Measurements from ENCODE around the gene SCNN1B.

Gene SCNN1B

GRCh38 chr16:23321206-23321875 lies 19.2 kb downstream of the SCNN1B start:
- no peak for DNase-seq

- no peak for DNase-seq
Measured at GRCh38 chr16:23323224-23324030, 21.3 kb downstream of the SCNN1B start.

- no peak for DNase-seq
Measured at GRCh38 chr16:23324727-23325126, 22.6 kb downstream of the SCNN1B start.

GRCh38 chr16:23327836-23328235 lies 25.7 kb downstream of the SCNN1B start:
- no peak for DNase-seq

- no peak for DNase-seq
Measured at GRCh38 chr16:23330161-23330560, 28.1 kb downstream of the SCNN1B start.

GRCh38 chr16:23330583-23331249 lies 28.6 kb downstream of the SCNN1B start:
- DNase-seq, result no peak

- no peak for DNase-seq
Measured at GRCh38 chr16:23333034-23333579, 31.0 kb downstream of the SCNN1B start.

- no peak for DNase-seq
Measured at GRCh38 chr16:23333831-23334456, 31.8 kb downstream of the SCNN1B start.

- no peak for DNase-seq
Measured at GRCh38 chr16:23334457-23334853, 32.4 kb downstream of the SCNN1B start.

GRCh38 chr16:23334950-23335349 lies 32.8 kb downstream of the SCNN1B start:
- no peak for DNase-seq

- no peak for DNase-seq
Measured at GRCh38 chr16:23337836-23338550, 35.9 kb downstream of the SCNN1B start.

- DNase-seq, result no peak
Measured at GRCh38 chr16:23339787-23340186, 37.7 kb downstream of the SCNN1B start.

GRCh38 chr16:23342083-23342640 lies 40.1 kb downstream of the SCNN1B start:
- no peak for DNase-seq

- no peak for DNase-seq
Measured at GRCh38 chr16:23343643-23344612, 41.8 kb downstream of the SCNN1B start.

- no peak for DNase-seq
Measured at GRCh38 chr16:23345237-23345636, 43.1 kb downstream of the SCNN1B start.

- DNase-seq, result no peak
Measured at GRCh38 chr16:23348579-23349469, 46.7 kb downstream of the SCNN1B start.

GRCh38 chr16:23351360-23351759 lies 49.3 kb downstream of the SCNN1B start:
- DNase-seq, result no peak

- DNase-seq, result no peak
Measured at GRCh38 chr16:23353440-23353839, 51.3 kb downstream of the SCNN1B start.

GRCh38 chr16:23354246-23354645 lies 52.1 kb downstream of the SCNN1B start:
- DNase-seq, result no peak

Data from stimulated activated naive CD4-positive, alpha-beta T cell treated with Interleukin-2 at 50 U/mL for 16 hours (primary cell).